Measurements from ENCODE around the gene DUSP5. TPM values are rescaled to one million over a fixed set of nuclear protein-coding genes. Genes with fewer than 3 reads are reported as not detected.

Gene DUSP5
- total and polyA plus RNA-seq, 2 experiments from 2014 or later: 49.6 to 60.7 TPM

GRCh38 chr10:110510730-110511129 is 13.0 kb downstream of the DUSP5 start:
- Histone ChIP-seq H3K9me2 (replicated peaks; ENCODE audit: insufficient read depth) (no peaks in the 10 kb centered on the region), H2AFZ (no peak overlapping the region), H3K36me3 (replicated peaks; ENCODE audit: insufficient read depth, low read depth) (no peaks in the 10 kb centered on the region), H3K4me3 (no peak overlapping the region), H3K79me2 (no peaks in the 10 kb centered on the region), H3K9me3 (ENCODE audit: low read depth) (no peaks in the 10 kb centered on the region), H3K27me3 (no peaks in the 10 kb centered on the region), H3K4me1 (ENCODE audit: insufficient read depth) (no peaks in the 10 kb centered on the region), H3K4me2 (no peak overlapping the region), H3K27ac (no peak overlapping the region), H4K20me1 (ENCODE audit: insufficient read depth, poor library complexity, severe bottlenecking) (no peaks in the 10 kb centered on the region)
- TF ChIP-seq, protein P1, sequence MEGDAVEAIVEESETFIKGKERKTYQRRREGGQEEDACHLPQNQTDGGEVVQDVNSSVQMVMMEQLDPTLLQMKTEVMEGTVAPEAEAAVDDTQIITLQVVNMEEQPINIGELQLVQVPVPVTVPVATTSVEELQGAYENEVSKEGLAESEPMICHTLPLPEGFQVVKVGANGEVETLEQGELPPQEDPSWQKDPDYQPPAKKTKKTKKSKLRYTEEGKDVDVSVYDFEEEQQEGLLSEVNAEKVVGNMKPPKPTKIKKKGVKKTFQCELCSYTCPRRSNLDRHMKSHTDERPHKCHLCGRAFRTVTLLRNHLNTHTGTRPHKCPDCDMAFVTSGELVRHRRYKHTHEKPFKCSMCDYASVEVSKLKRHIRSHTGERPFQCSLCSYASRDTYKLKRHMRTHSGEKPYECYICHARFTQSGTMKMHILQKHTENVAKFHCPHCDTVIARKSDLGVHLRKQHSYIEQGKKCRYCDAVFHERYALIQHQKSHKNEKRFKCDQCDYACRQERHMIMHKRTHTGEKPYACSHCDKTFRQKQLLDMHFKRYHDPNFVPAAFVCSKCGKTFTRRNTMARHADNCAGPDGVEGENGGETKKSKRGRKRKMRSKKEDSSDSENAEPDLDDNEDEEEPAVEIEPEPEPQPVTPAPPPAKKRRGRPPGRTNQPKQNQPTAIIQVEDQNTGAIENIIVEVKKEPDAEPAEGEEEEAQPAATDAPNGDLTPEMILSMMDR (IDR thresholded peaks at IDR 0.05; ENCODE audit: poor library complexity): no peak
- no peak for TF ChIP-seq EZH2phosphoT487 (IDR thresholded peaks at IDR 0.05; ENCODE audit: low read depth, severe bottlenecking, unreplicated experiment)
- no peak for TF ChIP-seq EZH2 (IDR thresholded peaks at IDR 0.05; ENCODE audit: borderline replicate concordance)
- WGBS (ENCODE audit: low lambda C conversion rate, missing lambda C conversion rate): 86% methylated on average over 3 of the region's 3 CpGs
- DNase-seq (ENCODE audit: low spot score): no peak

- WGBS (ENCODE audit: low lambda C conversion rate, missing lambda C conversion rate): 68% methylated on average over 6 of the region's 6 CpGs
- Histone ChIP-seq H3K4me2 (no peak overlapping the region), H3K27ac (peak overlapping the region; percentile 40), H3K4me3 (no peak overlapping the region), H3K4me1 (ENCODE audit: insufficient read depth) (no peaks in the 10 kb centered on the region), H3K9me3 (ENCODE audit: low read depth) (no peaks in the 10 kb centered on the region), H4K20me1 (ENCODE audit: insufficient read depth, poor library complexity, severe bottlenecking) (no peaks in the 10 kb centered on the region), H3K9me2 (replicated peaks; ENCODE audit: insufficient read depth) (no peaks in the 10 kb centered on the region), H3K79me2 (no peaks in the 10 kb centered on the region), H2AFZ (no peak overlapping the region), H3K36me3 (replicated peaks; ENCODE audit: insufficient read depth, low read depth) (no peaks in the 10 kb centered on the region), H3K27me3 (no peaks in the 10 kb centered on the region)
- TF ChIP-seq EZH2 (IDR thresholded peaks at IDR 0.05; ENCODE audit: borderline replicate concordance): no peak
- TF ChIP-seq EZH2phosphoT487 (IDR thresholded peaks at IDR 0.05; ENCODE audit: low read depth, severe bottlenecking, unreplicated experiment): no peak
- TF ChIP-seq, protein P1 (IDR thresholded peaks at IDR 0.05; ENCODE audit: poor library complexity): no peak
- no peak for DNase-seq (ENCODE audit: low spot score)
These were observed 14.2 kb downstream of the DUSP5 start for GRCh38 chr10:110511734-110512449.

DNA sequence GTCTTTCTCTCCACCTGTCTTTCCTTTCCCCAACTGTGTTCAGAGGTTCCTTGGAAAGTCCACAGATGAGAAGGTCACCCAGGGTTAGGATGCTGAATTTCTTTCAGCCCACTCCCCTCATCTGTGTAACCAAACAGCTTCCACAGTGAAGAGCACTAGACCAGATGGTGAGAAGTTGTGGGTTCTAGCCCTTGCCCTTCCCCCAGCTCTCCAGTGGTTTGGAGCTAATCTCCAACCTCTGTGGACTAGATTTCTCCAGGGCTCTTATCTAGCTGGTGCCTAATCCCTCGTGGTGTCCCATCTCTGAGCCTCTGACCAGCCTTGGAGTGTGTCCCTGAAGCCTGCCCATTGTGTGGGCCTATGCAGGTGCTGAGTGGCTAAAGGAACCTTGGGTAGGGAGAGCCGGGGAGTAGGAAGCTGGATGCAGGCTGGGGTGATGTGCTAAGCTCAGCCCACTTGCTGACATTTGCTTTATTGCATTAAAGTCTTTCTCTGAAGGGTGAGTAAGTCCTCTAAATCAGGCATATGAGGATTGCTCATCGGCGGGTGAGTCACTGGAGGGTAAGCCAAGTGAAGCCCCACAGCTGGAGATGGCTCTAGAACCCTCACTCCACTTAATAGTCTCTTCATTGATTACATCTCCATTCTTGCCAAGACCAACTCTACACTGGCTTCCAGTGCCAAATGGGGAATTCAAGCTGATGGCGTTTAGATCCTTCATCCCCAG is 14.9 kb downstream of the DUSP5 start:
- Histone ChIP-seq H4K20me1 (ENCODE audit: insufficient read depth, poor library complexity, severe bottlenecking) (no peaks in the 10 kb centered on the region), H3K27me3 (no peaks in the 10 kb centered on the region), H3K79me2 (no peaks in the 10 kb centered on the region), H3K9me2 (replicated peaks; ENCODE audit: insufficient read depth) (no peaks in the 10 kb centered on the region), H2AFZ (no peak overlapping the region), H3K4me3 (no peak overlapping the region), H3K27ac (peak overlapping the region; percentile 40), H3K36me3 (replicated peaks; ENCODE audit: insufficient read depth, low read depth) (no peaks in the 10 kb centered on the region), H3K9me3 (ENCODE audit: low read depth) (no peaks in the 10 kb centered on the region), H3K4me2 (no peak overlapping the region), H3K4me1 (ENCODE audit: insufficient read depth) (no peaks in the 10 kb centered on the region)
- no peak for TF ChIP-seq EZH2 (IDR thresholded peaks at IDR 0.05; ENCODE audit: borderline replicate concordance)
- TF ChIP-seq, protein P1 (IDR thresholded peaks at IDR 0.05; ENCODE audit: poor library complexity): no peak
- TF ChIP-seq EZH2phosphoT487 (IDR thresholded peaks at IDR 0.05; ENCODE audit: low read depth, severe bottlenecking, unreplicated experiment): no peak
- 63% methylated on average over 5 of the region's 5 CpGs for WGBS (ENCODE audit: low lambda C conversion rate, missing lambda C conversion rate)
- DNase-seq (ENCODE audit: low spot score): peak; percentile 54
